Kasumi-1 (cell line): ENCODE data around the gene ADGRB2.

Experiments
- DNase-seq, 2 experiments: peaks; one replicate each; lab custom pipeline; 2025; lab: John Stamatoyannopoulos, UW

Gene ADGRB2, protein sequence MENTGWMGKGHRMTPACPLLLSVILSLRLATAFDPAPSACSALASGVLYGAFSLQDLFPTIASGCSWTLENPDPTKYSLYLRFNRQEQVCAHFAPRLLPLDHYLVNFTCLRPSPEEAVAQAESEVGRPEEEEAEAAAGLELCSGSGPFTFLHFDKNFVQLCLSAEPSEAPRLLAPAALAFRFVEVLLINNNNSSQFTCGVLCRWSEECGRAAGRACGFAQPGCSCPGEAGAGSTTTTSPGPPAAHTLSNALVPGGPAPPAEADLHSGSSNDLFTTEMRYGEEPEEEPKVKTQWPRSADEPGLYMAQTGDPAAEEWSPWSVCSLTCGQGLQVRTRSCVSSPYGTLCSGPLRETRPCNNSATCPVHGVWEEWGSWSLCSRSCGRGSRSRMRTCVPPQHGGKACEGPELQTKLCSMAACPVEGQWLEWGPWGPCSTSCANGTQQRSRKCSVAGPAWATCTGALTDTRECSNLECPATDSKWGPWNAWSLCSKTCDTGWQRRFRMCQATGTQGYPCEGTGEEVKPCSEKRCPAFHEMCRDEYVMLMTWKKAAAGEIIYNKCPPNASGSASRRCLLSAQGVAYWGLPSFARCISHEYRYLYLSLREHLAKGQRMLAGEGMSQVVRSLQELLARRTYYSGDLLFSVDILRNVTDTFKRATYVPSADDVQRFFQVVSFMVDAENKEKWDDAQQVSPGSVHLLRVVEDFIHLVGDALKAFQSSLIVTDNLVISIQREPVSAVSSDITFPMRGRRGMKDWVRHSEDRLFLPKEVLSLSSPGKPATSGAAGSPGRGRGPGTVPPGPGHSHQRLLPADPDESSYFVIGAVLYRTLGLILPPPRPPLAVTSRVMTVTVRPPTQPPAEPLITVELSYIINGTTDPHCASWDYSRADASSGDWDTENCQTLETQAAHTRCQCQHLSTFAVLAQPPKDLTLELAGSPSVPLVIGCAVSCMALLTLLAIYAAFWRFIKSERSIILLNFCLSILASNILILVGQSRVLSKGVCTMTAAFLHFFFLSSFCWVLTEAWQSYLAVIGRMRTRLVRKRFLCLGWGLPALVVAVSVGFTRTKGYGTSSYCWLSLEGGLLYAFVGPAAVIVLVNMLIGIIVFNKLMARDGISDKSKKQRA (N-terminal part only)

GRCh38 chr1:31764312-31765040 lies at the start of gene ADGRB2:
Gene ADGRB2 (minus strand): TSS chr1:31764340. CDS start chr1:31757221, 7,119 bp downstream.
- no peak for DNase-seq

DNA sequence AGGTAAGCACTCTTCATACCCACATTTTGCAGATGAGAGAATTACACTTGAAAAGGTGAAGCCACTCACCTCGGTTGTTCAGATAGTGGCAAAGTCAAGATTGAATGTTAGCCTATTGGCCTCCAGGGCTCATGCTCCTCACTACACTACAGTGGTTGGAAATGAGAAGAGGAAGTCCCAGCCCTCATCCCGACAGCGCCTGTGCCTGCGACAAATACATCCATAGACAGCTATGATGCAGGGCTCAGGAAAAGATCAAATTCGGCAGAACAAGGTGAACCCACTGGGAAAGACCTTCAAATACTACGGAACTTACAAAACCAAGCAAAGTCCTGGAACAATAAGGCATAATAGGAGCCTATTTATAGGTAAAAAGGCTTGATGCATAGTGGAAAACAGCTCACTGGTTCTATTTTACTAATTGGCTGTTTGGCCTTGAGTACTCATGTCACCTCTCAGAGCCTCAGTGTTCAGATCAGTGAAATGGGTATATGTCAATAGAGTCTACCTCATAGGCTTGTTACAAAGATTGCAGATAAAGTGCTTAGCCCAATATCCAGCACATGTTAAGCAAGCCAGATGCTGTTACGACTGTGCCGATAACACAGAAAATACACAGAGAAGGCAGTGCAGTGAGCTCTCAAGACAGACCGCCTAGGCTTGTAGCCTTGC lies 48.2 kb upstream of the ADGRB2 start:
- peak; percentile 23 to 32 for DNase-seq

GRCh38 chr1:31811605-31812004 lies 47.5 kb upstream of the ADGRB2 start:
- DNase-seq = no peak

- DNase-seq = no peak
Measured at GRCh38 chr1:31809698-31810097, 45.6 kb upstream of the ADGRB2 start.

GRCh38 chr1:31807273-31808048 lies 43.3 kb upstream of the ADGRB2 start:
- no peak for DNase-seq

DNA sequence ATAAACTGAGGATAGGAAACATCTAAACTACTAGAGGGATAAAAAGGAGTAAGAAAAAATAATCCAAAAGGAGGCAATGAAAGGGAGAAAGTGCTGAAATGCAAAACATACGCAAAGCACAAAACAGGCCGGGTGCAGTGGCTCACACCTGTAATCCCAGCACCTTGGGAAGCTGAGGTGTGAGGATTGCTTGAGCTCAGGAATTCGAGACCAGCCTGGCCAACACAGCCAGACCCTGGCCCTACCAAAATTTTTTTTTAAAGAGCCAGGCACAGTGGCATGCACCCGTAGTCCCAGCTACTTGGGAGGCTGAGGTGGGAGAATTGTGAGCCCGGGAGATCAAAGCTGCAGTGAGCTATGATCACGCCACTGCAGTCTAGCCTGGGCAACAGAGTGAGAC lies 41.2 kb upstream of the ADGRB2 start:
- DNase-seq = no peak

DNA sequence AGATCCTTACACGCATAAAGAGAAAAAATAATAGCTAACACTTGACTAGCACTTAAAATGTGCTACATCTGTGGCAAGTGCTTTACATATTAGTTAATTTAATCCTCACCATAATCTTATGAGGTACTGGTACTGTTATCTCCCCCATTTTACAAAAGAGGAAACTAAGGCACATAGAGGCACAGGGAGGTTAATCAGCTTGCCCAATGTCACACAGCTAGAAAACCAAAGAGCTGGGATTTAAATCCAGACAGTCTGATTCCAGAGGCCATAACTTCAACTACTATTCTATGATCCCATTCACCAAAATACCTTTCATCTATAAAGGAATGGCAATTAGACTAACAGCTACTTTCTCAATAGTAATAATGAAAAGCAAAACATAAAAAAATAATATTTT lies 40.0 kb upstream of the ADGRB2 start:
- DNase-seq = no peak

DNA sequence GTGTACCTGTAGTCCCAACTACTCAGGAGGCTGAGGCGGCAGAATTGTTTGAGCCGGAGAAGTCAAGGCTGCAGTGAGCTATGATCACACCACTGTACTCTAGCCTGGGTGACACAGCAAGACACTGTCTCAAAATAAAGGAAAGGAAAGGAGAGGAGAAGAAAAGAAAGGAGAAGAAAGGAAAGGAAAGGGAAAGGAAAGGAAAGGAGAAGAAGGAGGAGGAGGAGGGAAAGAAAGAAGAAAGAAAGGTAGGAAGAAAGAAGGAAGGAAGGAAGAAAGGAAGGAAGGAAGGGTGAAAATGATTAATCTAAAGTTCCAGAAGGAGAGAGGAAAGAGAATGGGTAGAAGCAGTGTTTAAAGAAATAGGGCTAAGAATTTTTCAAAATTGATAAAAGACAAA lies 39.5 kb upstream of the ADGRB2 start:
- no peak for DNase-seq

DNA sequence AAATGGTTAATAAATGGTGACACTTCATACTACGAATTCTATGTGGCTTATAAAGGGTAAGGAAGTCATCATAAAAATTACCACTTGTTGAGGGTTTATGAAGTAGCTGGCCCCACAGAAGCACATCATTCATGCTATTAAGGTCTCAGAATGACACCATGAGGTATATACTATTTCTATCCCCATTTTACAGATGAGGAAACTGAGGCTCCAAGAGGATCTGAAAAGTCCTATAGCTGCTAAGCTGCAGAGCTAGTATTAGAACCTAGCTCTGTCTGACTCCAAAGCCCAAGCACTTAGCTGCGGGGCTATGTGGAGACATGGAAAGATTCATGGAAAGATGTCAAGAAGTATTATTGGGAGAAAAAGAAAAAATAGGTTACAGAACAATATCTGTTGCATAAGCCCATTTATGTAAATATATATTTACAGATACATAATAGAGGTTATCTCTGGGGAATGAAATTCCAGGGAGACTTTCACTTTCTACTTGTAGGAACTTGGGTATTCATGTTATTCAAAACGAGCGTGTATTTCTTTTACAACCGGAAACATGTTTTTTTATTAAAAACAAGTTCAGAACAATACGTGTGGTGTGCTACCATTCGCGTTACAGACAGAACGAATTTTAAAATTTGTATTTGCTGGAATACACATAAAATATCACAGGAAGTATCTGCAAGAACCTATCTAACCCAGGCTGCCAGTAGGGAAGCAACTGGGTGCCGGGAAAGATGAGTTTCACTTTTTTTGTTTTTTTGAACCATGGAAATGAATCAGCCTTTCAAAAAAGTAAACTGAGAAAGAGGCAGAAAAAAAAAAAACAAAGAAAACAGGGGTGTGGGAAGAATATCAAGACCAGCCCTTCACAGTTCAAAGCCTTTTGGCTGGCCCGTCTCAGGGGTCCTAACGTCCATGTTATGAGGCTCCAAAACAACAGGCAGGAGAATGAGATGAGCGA lies 38.3 kb upstream of the ADGRB2 start:
- no peak for DNase-seq

DNA sequence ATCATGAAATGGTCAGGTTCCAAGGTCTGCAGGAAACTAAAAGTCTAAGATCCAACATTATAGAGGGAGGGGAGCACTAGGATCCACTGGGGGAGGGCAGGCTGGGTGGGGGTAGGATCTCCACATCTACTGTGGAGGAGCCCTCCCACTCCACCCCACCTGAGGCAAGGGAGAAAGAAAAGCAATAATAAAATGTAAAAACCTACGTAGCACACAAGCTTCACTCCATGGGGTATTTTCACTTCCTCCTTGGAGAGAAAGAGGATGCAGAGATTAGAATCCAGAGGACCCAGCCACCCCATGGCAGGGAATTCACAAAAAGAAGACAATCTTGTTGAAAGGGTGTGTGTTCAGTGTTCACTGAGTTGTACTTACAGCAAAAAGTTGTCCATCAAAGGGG lies 37.3 kb upstream of the ADGRB2 start:
- DNase-seq = no peak

- no peak for DNase-seq
Measured at GRCh38 chr1:31800674-31800967, 36.5 kb upstream of the ADGRB2 start.

- DNase-seq = no peak
Measured at GRCh38 chr1:31799895-31800673, 35.9 kb upstream of the ADGRB2 start.

- no peak for DNase-seq
Measured at GRCh38 chr1:31799196-31799894, 35.2 kb upstream of the ADGRB2 start.

DNA sequence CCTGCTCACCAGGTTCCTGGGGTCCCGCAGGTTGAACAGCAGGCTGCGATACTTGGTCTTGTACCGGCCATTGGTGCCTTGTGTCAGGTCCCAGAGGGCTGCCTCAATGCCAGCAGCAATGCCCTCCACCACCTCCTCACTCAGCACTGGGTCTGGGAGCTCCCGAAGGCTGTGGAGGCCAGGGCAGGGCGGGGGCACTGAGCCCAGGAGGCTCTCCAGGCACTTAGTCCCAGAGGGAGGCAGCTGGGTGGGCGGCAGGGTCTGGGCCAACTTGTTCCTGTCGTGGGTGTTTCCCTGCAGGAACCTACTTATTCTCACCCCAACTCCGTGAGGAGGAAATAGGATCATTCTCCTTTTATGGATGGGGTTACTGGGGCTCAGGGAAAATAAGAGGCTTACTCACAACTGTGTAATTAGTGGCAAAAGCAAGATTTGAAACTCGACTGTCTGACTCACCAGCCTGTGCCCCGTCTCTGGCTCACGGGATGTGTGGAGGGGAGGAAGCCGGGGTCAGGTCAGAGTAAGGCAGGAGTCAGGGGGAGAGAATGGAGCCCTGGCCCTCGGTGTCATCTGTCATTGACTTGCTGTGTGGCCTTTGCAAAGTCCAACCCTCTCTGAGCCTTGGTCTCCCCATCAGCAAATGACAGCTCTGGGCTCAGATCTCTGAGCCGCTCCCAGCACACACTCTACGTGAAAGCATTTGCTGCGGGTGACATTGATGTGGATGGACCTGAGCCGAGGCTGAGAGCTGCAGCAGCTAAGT lies 34.5 kb upstream of the ADGRB2 start:
- DNase-seq = no peak

- DNase-seq = no peak
Measured at GRCh38 chr1:31798086-31798432, 33.9 kb upstream of the ADGRB2 start.

DNA sequence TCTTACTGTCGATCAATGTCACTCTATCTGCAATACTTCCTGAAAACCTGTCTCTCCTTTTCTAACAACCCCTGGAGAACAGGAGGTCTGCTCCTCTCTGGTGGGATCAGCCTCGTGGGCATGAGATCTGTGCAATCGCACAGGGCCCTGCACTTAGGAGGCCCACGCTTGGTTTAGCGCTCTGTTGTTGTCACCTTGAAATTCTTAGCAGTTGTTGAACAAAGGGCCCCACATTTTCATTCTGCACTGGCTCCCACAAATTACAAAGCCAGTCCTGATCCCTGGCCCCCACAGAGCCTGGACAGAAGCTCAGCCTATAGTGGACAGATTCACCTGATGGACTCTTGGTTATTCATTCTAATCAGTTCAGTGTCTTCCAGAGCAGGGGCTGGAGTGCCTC lies 33.1 kb upstream of the ADGRB2 start:
- no peak for DNase-seq

GRCh38 chr1:31796707-31797106 lies 32.6 kb upstream of the ADGRB2 start:
- DNase-seq = no peak
